ENCODE data around the gene CLDN18.

GRCh38 chr3:138057384-138057783, 47.4 kb downstream of the CLDN18 start:
- TF ChIP-seq POLR2AphosphoS5 (IDR thresholded peaks at IDR 0.05; ENCODE audit: low read depth), result no peak
- no peak for TF ChIP-seq EZH2phosphoT487 (IDR thresholded peaks at IDR 0.05; ENCODE audit: unreplicated experiment)
- no peak for TF ChIP-seq CTCF (conservative IDR thresholded peaks at IDR 0.05; ENCODE audit: low read depth in 2 of 2)
- no peak for TF ChIP-seq EZH2 (IDR thresholded peaks at IDR 0.05; ENCODE audit: low read depth, unreplicated experiment)
- TF ChIP-seq REST (IDR thresholded peaks at IDR 0.05; ENCODE audit: unreplicated experiment), result no peak
- no peak for TF ChIP-seq CREB1 (CRISPR knock-in tag; IDR thresholded peaks at IDR 0.05; ENCODE audit: low read depth)
